Ishikawa (cell line): ENCODE measurements around the gene ST6GALNAC3.

Experiments used
- EGR1 ChIP-seq: IDR thresholded peaks from 2 replicates; pipeline ENCODE4 v1.6.1; 2012
- RAD21 ChIP-seq: IDR thresholded peaks from 2 replicates; pipeline ENCODE4 v1.6.1; 2012; ENCODE audit warnings: low read depth
- TAF1 ChIP-seq: IDR thresholded peaks from 2 replicates; pipeline ENCODE4 v1.6.1; 2012; ENCODE audit warnings: low read depth, mild to moderate bottlenecking
- YY1 ChIP-seq: IDR thresholded peaks from 2 replicates; pipeline ENCODE4 v1.6.1; 2012; ENCODE audit warnings: low read depth
- TF ChIP-seq, protein P1 (sequence below): IDR thresholded peaks from 2 replicates; pipeline ENCODE4 v1.6.1; 2012
- TF ChIP-seq, protein P2 (sequence below): IDR thresholded peaks from 2 replicates; pipeline ENCODE4 v1.6.1; 2012; ENCODE audit warnings: low read depth, mild to moderate bottlenecking
- TF ChIP-seq, protein P3 (sequence below): IDR thresholded peaks from 2 replicates; pipeline ENCODE4 v1.6.1; 2012

DNA sequence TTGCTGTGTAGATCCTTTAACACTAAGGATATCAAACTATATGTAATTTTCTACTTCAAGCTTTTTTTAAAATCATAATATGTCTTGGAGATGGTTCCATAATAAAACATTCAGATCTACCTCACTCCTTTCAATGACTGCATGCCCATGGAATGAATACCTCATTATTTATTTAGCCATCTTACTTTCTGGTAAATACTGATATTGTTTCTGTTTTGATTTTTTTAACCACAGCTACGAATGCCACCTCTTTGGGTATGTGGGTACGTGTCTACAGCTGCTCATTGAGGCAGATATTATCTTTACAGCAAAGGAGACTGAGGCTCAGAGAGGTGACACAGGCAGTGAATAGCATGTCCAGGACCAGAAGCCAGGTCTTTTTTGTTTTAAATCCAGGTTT, 215.7 kb downstream of the ST6GALNAC3 start:
- no peak for TF ChIP-seq TAF1
- TF ChIP-seq, protein P1, sequence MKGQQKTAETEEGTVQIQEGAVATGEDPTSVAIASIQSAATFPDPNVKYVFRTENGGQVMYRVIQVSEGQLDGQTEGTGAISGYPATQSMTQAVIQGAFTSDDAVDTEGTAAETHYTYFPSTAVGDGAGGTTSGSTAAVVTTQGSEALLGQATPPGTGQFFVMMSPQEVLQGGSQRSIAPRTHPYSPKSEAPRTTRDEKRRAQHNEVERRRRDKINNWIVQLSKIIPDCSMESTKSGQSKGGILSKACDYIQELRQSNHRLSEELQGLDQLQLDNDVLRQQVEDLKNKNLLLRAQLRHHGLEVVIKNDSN, result no peak
- TF ChIP-seq, protein P2, sequence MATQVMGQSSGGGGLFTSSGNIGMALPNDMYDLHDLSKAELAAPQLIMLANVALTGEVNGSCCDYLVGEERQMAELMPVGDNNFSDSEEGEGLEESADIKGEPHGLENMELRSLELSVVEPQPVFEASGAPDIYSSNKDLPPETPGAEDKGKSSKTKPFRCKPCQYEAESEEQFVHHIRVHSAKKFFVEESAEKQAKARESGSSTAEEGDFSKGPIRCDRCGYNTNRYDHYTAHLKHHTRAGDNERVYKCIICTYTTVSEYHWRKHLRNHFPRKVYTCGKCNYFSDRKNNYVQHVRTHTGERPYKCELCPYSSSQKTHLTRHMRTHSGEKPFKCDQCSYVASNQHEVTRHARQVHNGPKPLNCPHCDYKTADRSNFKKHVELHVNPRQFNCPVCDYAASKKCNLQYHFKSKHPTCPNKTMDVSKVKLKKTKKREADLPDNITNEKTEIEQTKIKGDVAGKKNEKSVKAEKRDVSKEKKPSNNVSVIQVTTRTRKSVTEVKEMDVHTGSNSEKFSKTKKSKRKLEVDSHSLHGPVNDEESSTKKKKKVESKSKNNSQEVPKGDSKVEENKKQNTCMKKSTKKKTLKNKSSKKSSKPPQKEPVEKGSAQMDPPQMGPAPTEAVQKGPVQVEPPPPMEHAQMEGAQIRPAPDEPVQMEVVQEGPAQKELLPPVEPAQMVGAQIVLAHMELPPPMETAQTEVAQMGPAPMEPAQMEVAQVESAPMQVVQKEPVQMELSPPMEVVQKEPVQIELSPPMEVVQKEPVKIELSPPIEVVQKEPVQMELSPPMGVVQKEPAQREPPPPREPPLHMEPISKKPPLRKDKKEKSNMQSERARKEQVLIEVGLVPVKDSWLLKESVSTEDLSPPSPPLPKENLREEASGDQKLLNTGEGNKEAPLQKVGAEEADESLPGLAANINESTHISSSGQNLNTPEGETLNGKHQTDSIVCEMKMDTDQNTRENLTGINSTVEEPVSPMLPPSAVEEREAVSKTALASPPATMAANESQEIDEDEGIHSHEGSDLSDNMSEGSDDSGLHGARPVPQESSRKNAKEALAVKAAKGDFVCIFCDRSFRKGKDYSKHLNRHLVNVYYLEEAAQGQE, result no peak
- no peak for TF ChIP-seq YY1
- TF ChIP-seq, protein P3, sequence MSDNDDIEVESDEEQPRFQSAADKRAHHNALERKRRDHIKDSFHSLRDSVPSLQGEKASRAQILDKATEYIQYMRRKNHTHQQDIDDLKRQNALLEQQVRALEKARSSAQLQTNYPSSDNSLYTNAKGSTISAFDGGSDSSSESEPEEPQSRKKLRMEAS, result no peak
- no peak for TF ChIP-seq RAD21
- no peak for TF ChIP-seq EGR1
